ENCODE results near the gene CCDC88B.
"Not testable (repeated sequence)": the region's sequence is repeated elsewhere in the genome, so short reads cannot be mapped to it uniquely, and the experiment has no call there.

GRCh38 chr11:64307795-64308194, 32.2 kb upstream of the CCDC88B start:
- not testable (repeated sequence) for TF ChIP-seq CTCF (conservative IDR thresholded peaks at IDR 0.05); EZH2 (IDR thresholded peaks at IDR 0.05; ENCODE audit: low read depth)
